GM12878 (cell line): Measurements from ENCODE around the gene SLC18A3. TPM values are rescaled to one million over a fixed set of nuclear protein-coding genes. Genes with fewer than 3 reads are reported as not detected.

Experiments
- ATAC-seq: fragments of 200-7000 bp; cut with Tn5 transposase; 3 replicates; pipeline ENCODE4 v1.9.1; 2020; ENCODE audit warnings: mild to moderate bottlenecking, moderate library complexity
- BruUV-seq: library from RNA; stranded (reverse); fragments of 400-500 nt; replicated peaks from 2 replicates; lab custom pipeline; 2021; lab: Mats Ljungman, UMichigan
- CTCF ChIA-PET: fragments of 300-600 bp; sonication (Branson Sonifier 250); formaldehyde crosslinking; extraction: SDS; loops from one replicate; lab custom pipeline; 2021; ENCODE audit warnings: inconsistent platforms; lab: Yijun Ruan, JAX
- POLR2A ChIA-PET: fragments of 350-600 bp; formaldehyde crosslinking; extraction: SDS; loops from one replicate; lab custom pipeline; 2021; ENCODE audit warnings: inconsistent platforms; lab: Charles Lee
- RAD21 ChIA-PET: fragments of 300-600 bp; sonication (Branson Sonifier 250); formaldehyde crosslinking; loops from one replicate; lab custom pipeline; 2023; ENCODE audit warnings: antibody characterized with exemption; ENCODE audit not compliant: unreplicated experiment; lab: Charles Lee
- SMC1A ChIA-PET: fragments of 300-600 bp; sonication (Branson Sonifier 250); formaldehyde crosslinking; loops from one replicate; lab custom pipeline; 2023; ENCODE audit not compliant: unreplicated experiment, uncharacterized antibody; lab: Charles Lee
- DNase-seq: peaks from one replicate; pipeline ENCODE4 v3.0.0-alpha.2; 2011; ENCODE audit warnings: low read depth, low spot score
- FAIRE-seq: peaks from 3 replicates; lab custom pipeline; 2011; peaks lifted over from hg19 to GRCh38; lab: Jason Lieb, UNC
- H2AFZ ChIP-seq: 2 replicates; pipeline ENCODE4 v1.6.0; 2011; ENCODE audit warnings: low read depth, low read length, control low read depth; ENCODE audit not compliant: control insufficient read depth
- H3K27ac ChIP-seq: 2 replicates; pipeline ENCODE4 v1.5.1; 2011; ENCODE audit warnings: control low read depth; ENCODE audit not compliant: control insufficient read depth, insufficient read depth
- H3K27me3 ChIP-seq, 2 experiments: replicated peaks in 1 of 2; 2 replicates each; pipeline versions ENCODE4 v1.6.0 to v1.6.1; 2011; ENCODE audit warnings: low read length in 1 of 2; ENCODE audit not compliant: control insufficient read depth in 2 of 2, insufficient read depth in 2 of 2
- H3K36me3 ChIP-seq, 2 experiments: 2 replicates each; pipeline ENCODE4 v1.5.1; 2011; ENCODE audit warnings: low read length in 1 of 2; ENCODE audit not compliant: control insufficient read depth in 2 of 2, insufficient read depth in 2 of 2
- H3K4me1 ChIP-seq: 2 replicates; pipeline ENCODE4 v1.6.1; 2011; ENCODE audit warnings: mild to moderate bottlenecking, low read length, moderate library complexity, mixed read lengths; ENCODE audit not compliant: control insufficient read depth, insufficient read depth
- H3K4me2 ChIP-seq: 2 replicates; pipeline ENCODE4 v1.6.0; 2011; ENCODE audit warnings: control low read depth; ENCODE audit not compliant: control insufficient read depth, insufficient read depth
- H3K4me3 ChIP-seq: fragments of 200-600 bp; sonication (generic); 2 replicates; pipeline ENCODE4 v1.5.1; 2016
- H3K79me2 ChIP-seq: 2 replicates; pipeline ENCODE4 v1.6.0; 2011; ENCODE audit warnings: low read length; ENCODE audit not compliant: control insufficient read depth, insufficient read depth
- H3K9ac ChIP-seq: 2 replicates; pipeline ENCODE4 v1.8.0; 2011; ENCODE audit warnings: low read length, control low read depth, mixed read lengths; ENCODE audit not compliant: control insufficient read depth, insufficient read depth
- H3K9me3 ChIP-seq: replicated peaks from 3 replicates; pipeline ENCODE4 v1.5.1; 2011; ENCODE audit warnings: mild to moderate bottlenecking, low read length; ENCODE audit not compliant: control insufficient read depth, insufficient read depth
- H4K20me1 ChIP-seq: 2 replicates; pipeline ENCODE4 v1.6.0; 2011; ENCODE audit not compliant: control insufficient read depth, insufficient read depth
- BCLAF1 ChIP-seq: fragments of 450-650 bp; IDR thresholded peaks from 2 replicates; pipeline ENCODE4 v1.6.1; 2017; ENCODE audit warnings: antibody characterized with exemption, mild to moderate bottlenecking, moderate library complexity
- GABPA ChIP-seq: IDR thresholded peaks from 2 replicates; pipeline ENCODE4 v1.6.1; 2014; ENCODE audit warnings: antibody characterized with exemption, low read depth, mild to moderate bottlenecking, inconsistent platforms
- MTA2 ChIP-seq: fragments of 450-650 bp; IDR thresholded peaks from 2 replicates; pipeline ENCODE4 v1.6.1; 2016; ENCODE audit warnings: low read depth, mild to moderate bottlenecking, moderate library complexity
- REST ChIP-seq: IDR thresholded peaks from 2 replicates; pipeline ENCODE4 v1.6.1; 2012; ENCODE audit warnings: mild to moderate bottlenecking, low read depth, low read length
- RUNX3 ChIP-seq: IDR thresholded peaks from 2 replicates; pipeline ENCODE4 v1.6.1; 2012; ENCODE audit warnings: low read length, inconsistent platforms
- WRNIP1 ChIP-seq: IDR thresholded peaks from 2 replicates; pipeline ENCODE4 v1.6.1; 2011; ENCODE audit warnings: low read depth, low read length, improper control_type of control experiment, borderline replicate concordance
- WGBS: methylation state at CpG from one replicate; pipeline ENCODE4 v1.1.6; 2016; ENCODE audit warnings: low lambda C conversion rate; ENCODE audit not compliant: insufficient replicate concordance, insufficient coverage; ENCODE audit errors: missing lambda C conversion rate; 5-methylcytosine and 5-hydroxymethylcytosine counted together
- in situ Hi-C: fragments of 300-500 bp; cut with MboI; formaldehyde crosslinking; loops from 9 replicates; pipeline ENCODE4 v1.14.3; 2018; ENCODE audit warnings: mixed read lengths
- intact Hi-C: fragments of 100-400 bp; cut with micrococcal nuclease; formaldehyde crosslinking; loops from one replicate; pipeline ENCODE4 v1.14.2; 2022; ENCODE audit not compliant: unreplicated experiment
- polyA plus RNA-seq, 11 experiments: library from polyadenylated mRNA; depleted of rRNA in 4 of 11; unstranded in 6 of 11; stranded (reverse) in 5 of 11; fragments of >200 nt; fragmentation: Nextera tagmentation in 4 of 11; fragmentation: Illumina TruSeq in 1 of 11; extraction: Ambion mirVana in 4 of 11; extraction: Trizol in 1 of 11; gene quantifications; 1 replicate in 1 of 11; 2 replicates in 10 of 11; pipeline versions ENCODE4 v1.2.1 to v1.2.3, GENCODE V29; 2011 to 2016; ENCODE audit warnings: inconsistent platforms in 2 of 11, missing spikeins in 2 of 11, low read depth in 1 of 11
- total RNA-seq, 4 experiments: library from RNA; depleted of rRNA in 3 of 4; stranded (reverse); fragments of >200 nt in 3 of 4; fragmentation: Illumina TruSeq in 1 of 4; extraction: Trizol in 1 of 4; gene quantifications; 2 replicates each; pipeline versions ENCODE4 v1.2.1 to v1.2.3, GENCODE V29; 2013 to 2021

Gene SLC18A3
- total and polyA plus RNA-seq, 10 of the 15 experiments (the other 5 are each of a cell fraction or from before 2014, with no cell fraction given) = not detected

GRCh38 chr10:49598164-49598856, 11.8 kb upstream of the SLC18A3 start:
- SMC1A ChIA-PET = no interaction called here
- CTCF ChIA-PET = no interaction called here
- Histone ChIP-seq H3K9me3 (no peaks in the 10 kb centered on the region), H3K9ac (no peak overlapping the region), H2AFZ (no peak overlapping the region), H3K79me2 (no peaks in the 10 kb centered on the region), H3K4me2 (no peak overlapping the region), H3K27me3 (no peaks in the 10 kb centered on the region; a peak in 1 of 4 replicates), H4K20me1 (no peaks in the 10 kb centered on the region), H3K4me3 (no peak overlapping the region), H3K36me3 (no peaks in the 10 kb centered on the region), H3K4me1 (no peaks in the 10 kb centered on the region), H3K27ac (no peak overlapping the region)
- intact Hi-C loops = no loop called here
- no peak for ATAC-seq
- WGBS = 9% methylated on average over 8 of the region's 8 CpGs
- no peak for FAIRE-seq
- in situ Hi-C loops = loop anchor here (5.0 to 10.0 kb wide), 2 partner anchors 326 to 619 kb away; no protein-coding TSS in a partner anchor
- POLR2A ChIA-PET = no interaction called here
- DNase-seq = no peak
- RAD21 ChIA-PET = no interaction called here
- no TSS peak for BruUV-seq
- TF ChIP-seq MTA2 (no peak), BCLAF1 (no peak), GABPA (no peak), WRNIP1 (no peak), RUNX3 (no peak), REST (no peak)
